Breast epithelium (tissue), 3 donors: ENCODE measurements around the gene ELAC2.

Experiments used
- CTCF ChIP-seq, 3 donors: fragments of 450-650 bp; IDR thresholded peaks; one replicate each; pipeline ENCODE4 v1.5.1; 2016 to 2017; ENCODE audit warnings: antibody characterized with exemption in 3 of 3, mild to moderate bottlenecking in 3 of 3, moderate library complexity in 3 of 3
- POLR2AphosphoS5 ChIP-seq, 3 donors: sonication (generic); formaldehyde crosslinking; IDR thresholded peaks; one replicate each; pipeline ENCODE4 v1.6.1; 2017; ENCODE audit warnings: antibody characterized with exemption in 3 of 3

GRCh38 chr17:13003454-13003851 lies 14.4 kb downstream of the ELAC2 start:
- no peak for TF ChIP-seq POLR2AphosphoS5 (IDR thresholded peaks at IDR 0.05)
- no peak for TF ChIP-seq CTCF (IDR thresholded peaks at IDR 0.05)
